Measurements from ENCODE around the gene ATOSA.

DNA sequence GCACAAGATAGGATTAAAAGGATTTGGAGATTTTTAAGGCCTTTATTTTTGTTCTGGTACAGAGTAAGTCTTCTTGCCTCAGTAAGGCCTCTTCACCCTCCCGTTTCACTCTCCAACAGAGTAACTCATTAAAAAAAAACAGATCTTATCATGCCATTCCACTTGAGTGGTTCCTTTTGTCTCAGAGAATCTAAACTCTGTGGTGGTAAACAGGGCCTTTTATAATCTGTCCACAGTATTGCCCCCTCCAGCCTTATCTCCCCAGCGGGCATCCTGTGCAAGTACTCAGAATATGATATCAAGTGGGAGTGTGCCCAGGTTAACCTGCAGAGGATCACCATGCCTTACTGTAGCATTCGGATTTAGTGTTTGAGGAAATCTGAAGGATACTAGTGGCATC, 20.3 kb upstream of the ATOSA start:
- TF ChIP-seq, protein P1, sequence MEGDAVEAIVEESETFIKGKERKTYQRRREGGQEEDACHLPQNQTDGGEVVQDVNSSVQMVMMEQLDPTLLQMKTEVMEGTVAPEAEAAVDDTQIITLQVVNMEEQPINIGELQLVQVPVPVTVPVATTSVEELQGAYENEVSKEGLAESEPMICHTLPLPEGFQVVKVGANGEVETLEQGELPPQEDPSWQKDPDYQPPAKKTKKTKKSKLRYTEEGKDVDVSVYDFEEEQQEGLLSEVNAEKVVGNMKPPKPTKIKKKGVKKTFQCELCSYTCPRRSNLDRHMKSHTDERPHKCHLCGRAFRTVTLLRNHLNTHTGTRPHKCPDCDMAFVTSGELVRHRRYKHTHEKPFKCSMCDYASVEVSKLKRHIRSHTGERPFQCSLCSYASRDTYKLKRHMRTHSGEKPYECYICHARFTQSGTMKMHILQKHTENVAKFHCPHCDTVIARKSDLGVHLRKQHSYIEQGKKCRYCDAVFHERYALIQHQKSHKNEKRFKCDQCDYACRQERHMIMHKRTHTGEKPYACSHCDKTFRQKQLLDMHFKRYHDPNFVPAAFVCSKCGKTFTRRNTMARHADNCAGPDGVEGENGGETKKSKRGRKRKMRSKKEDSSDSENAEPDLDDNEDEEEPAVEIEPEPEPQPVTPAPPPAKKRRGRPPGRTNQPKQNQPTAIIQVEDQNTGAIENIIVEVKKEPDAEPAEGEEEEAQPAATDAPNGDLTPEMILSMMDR (IDR thresholded peaks at IDR 0.05; ENCODE audit: control extremely low read depth in 1 of 3, insufficient read depth in 1 of 3, low read depth in 1 of 3, low read length in 3 of 3), result no peak
- TF ChIP-seq POU5F1 (IDR thresholded peaks at IDR 0.05; ENCODE audit: low read depth, low read length) (no peak), JUND (IDR thresholded peaks at IDR 0.05; ENCODE audit: low read length) (no peak), FOSL1 (IDR thresholded peaks at IDR 0.05; ENCODE audit: insufficient read depth, low read depth, low read length) (no peak), TCF12 (IDR thresholded peaks at IDR 0.05; ENCODE audit: low read depth, low read length) (no peak), SIN3A (conservative IDR thresholded peaks at IDR 0.05 in 1 of 2, IDR thresholded peaks at IDR 0.05 in 1 of 2; ENCODE audit: low read depth in 1 of 2, low read length in 2 of 2) (no peak), CEBPB (IDR thresholded peaks at IDR 0.05; ENCODE audit: low read depth, low read length) (no peak)

Data from H1 (cell line).